Spinal cord (tissue), 10 donors: ENCODE measurements around the gene PLCB1. TPM values are rescaled to one million over a fixed set of nuclear protein-coding genes. Genes with fewer than 3 reads are reported as not detected.

Source experiments
- DNase-seq, 6 donors: peaks; one replicate each; pipeline versions ENCODE4 v3.0.0 to v3.0.0-alpha.2; 2013 to 2015; ENCODE audit warnings: low spot score in 6 of 6, low read depth in 4 of 6
- H3K27ac ChIP-seq: one replicate; pipeline ENCODE4 v1.5.1; 2013; ENCODE audit warnings: low read depth, low read length, control low read depth
- H3K27me3 ChIP-seq: one replicate; pipeline ENCODE4 v1.6.1; 2013; ENCODE audit warnings: low read length; ENCODE audit not compliant: control insufficient read depth, insufficient read depth
- H3K36me3 ChIP-seq: one replicate; pipeline ENCODE4 v1.6.1; 2013; ENCODE audit warnings: low read length; ENCODE audit not compliant: control insufficient read depth, insufficient read depth
- H3K4me1 ChIP-seq: one replicate; pipeline ENCODE4 v1.6.1; 2013; ENCODE audit warnings: low read length; ENCODE audit not compliant: control insufficient read depth, insufficient read depth
- H3K4me3 ChIP-seq: one replicate; pipeline ENCODE4 v1.5.1; 2013; ENCODE audit warnings: low read depth, low read length, control low read depth
- H3K9me3 ChIP-seq: one replicate; pipeline ENCODE4 v1.6.1; 2013; ENCODE audit warnings: low read length; ENCODE audit not compliant: control insufficient read depth, insufficient read depth
- WGBS: methylation state at CpG from one replicate; pipeline ENCODE4 v1.1.5; 2013; ENCODE audit warnings: missing lambda C conversion rate; ENCODE audit not compliant: insufficient coverage; 5-methylcytosine and 5-hydroxymethylcytosine counted together
- polyA plus RNA-seq, 2 donors: library from polyadenylated mRNA; unstranded; fragments of 120-200 nt; gene quantifications; one replicate each; pipeline ENCODE4 v1.2.1, GENCODE V29; 2013; ENCODE audit not compliant: insufficient read length in 2 of 2
- total RNA-seq, 2 donors: library from RNA; depleted of rRNA in 1 of 2; stranded (reverse); fragments of 120-200 nt in 1 of 2; fragments of >200 nt in 1 of 2; gene quantifications; one replicate each; pipeline versions ENCODE4 v1.2.3 to v1.2.4, GENCODE V29; 2013 to 2014
- donor health status: healthy.

PLCB1 gene
- total and polyA plus RNA-seq, 4 donors: 42.9 to 111 (median 88.2) TPM

DNA sequence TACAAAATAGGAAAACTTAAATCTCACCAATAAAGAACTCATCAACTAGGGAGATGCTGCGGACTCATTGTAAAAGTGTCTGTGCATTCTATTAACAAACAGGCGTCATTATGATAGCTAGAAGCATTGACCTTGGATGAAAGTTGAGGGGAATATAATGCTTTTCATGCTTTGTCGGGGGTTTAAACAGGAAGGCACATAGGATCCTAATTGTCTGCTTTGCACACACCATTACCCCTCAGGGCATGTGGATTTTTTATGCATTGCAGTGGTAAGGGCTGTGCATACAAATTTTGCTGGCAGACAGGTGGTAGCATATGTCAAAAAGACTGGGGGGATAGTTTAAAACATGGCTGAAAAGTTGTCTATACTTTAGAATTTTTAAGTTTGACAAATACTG lies 488.9 kb downstream of the PLCB1 start:
- Histone ChIP-seq H3K4me1 (no peaks in the 10 kb centered on the region), H3K4me3 (no peak overlapping the region), H3K9me3 (no peaks in the 10 kb centered on the region), H3K27ac (no peak overlapping the region), H3K27me3 (no peaks in the 10 kb centered on the region), H3K36me3 (no peaks in the 10 kb centered on the region)
- WGBS: no CpG with 5 or more reads among the region's 3 CpGs
- DNase-seq: peak in 2 of 6 donors; percentile 10 to 61

DNA sequence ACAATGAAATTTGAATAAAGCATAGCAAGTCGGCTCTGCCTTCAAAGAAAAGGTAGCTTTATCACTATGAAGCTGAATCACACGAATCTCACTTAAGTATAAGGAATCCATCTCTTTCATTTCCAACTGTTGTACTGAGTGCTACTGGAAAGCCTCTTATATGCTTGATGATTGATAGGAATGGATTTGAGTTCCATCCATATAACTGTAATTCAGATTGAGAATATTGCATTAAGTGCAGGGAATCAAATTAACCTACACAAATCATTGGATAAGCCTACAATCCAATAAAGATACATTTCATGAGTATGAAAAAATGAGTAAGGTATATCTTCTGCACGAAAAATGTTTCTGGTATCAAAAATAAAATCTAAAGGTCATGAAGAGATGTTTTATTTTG lies 492.0 kb downstream of the PLCB1 start:
- Histone ChIP-seq H3K4me3 (no peak overlapping the region), H3K4me1 (no peaks in the 10 kb centered on the region), H3K36me3 (no peaks in the 10 kb centered on the region), H3K27ac (no peak overlapping the region), H3K9me3 (no peaks in the 10 kb centered on the region), H3K27me3 (no peaks in the 10 kb centered on the region)
- WGBS: no CpG with 5 or more reads among the region's 3 CpGs
- DNase-seq: peak in 1 of 6 donors; percentile 20

DNA sequence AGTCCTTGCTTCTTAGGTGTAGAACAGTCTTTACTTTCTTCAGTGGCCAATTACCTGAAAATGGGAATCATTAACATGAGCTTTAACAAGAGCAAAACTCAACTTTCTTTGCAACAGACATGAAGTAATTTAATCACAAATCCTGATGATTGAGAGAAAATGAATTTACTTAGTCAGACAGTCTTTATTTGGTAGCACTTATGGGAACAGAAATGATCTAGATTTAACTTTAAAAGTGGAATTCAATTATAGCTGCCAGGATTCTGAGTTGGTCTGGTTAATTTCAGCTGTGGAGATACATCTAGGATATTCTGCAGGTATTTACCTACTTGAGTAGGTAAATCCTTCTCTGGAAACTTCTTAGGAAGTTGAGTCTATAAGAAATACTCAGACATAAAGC lies 492.6 kb downstream of the PLCB1 start:
- Histone ChIP-seq H3K9me3 (no peaks in the 10 kb centered on the region), H3K27me3 (no peaks in the 10 kb centered on the region), H3K36me3 (no peaks in the 10 kb centered on the region), H3K4me1 (no peaks in the 10 kb centered on the region), H3K4me3 (no peak overlapping the region), H3K27ac (no peak overlapping the region)
- DNase-seq: no peak

DNA sequence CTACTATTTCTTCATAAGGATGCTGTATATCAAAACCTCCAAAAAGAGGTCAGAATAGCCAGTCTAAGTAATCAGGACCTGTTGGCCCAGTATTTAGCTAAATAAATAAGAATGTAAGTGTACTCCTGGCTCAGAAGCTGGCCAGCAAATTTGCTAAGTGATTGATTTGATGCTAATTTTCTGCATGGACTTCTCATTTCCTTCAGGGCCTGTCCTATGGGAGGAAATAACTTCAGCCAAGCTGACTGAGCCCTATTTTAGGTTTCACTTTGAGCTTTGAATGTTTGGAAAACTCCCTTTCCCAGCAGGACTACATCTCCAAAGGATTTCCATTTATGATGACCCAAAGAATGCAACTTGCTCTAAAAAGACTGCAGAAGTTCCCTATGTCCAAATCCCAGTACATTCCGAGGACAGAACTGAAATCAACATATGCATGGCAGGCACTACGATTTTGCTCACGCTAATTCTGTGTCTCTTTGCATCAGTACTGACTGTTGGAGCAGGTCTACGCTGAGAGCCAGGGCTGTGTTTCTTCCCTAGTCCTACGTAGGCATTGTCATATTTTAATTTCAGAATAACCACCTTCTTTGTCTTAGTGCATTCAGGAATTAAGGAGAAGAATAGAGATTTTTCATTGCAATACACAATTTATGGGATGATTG lies 495.4 kb downstream of the PLCB1 start:
- Histone ChIP-seq H3K9me3 (no peaks in the 10 kb centered on the region), H3K36me3 (no peaks in the 10 kb centered on the region), H3K4me3 (no peak overlapping the region), H3K27me3 (no peaks in the 10 kb centered on the region), H3K27ac (peak overlapping the region; percentile 8), H3K4me1 (no peaks in the 10 kb centered on the region)
- peak in 1 of 6 donors; percentile 32 for DNase-seq
- WGBS: 86% methylated on average over 3 of the region's 5 CpGs

DNA sequence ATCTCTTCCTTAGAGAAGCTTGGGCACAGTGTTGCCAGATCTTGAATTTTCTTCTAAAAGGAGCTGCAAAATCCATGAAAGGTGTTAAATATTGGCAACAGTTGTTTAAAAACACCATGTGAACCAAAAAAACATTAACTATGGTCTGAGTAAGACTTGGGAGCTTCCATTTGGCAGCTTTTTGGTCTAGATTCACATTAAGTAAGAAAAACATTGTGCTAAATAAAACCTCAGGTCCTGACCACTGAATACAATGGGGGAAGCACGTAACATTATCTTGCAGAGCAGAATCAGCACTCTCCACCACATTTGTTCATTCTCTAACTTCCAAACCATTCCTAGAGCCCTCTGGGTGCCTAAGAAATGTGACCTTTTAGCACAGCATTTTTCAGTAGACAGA lies 499.2 kb downstream of the PLCB1 start:
- H3K4me1 ChIP-seq: no peaks in the 10 kb centered on the region
- no peaks in the 10 kb centered on the region for H3K9me3 ChIP-seq
- no peak for DNase-seq
- H3K36me3 ChIP-seq: no peaks in the 10 kb centered on the region
- WGBS: 100% methylated on average over 1 of the region's 1 CpG
- H3K27ac ChIP-seq: no peak overlapping the region
- H3K27me3 ChIP-seq: no peaks in the 10 kb centered on the region
- H3K4me3 ChIP-seq: no peak overlapping the region

DNA sequence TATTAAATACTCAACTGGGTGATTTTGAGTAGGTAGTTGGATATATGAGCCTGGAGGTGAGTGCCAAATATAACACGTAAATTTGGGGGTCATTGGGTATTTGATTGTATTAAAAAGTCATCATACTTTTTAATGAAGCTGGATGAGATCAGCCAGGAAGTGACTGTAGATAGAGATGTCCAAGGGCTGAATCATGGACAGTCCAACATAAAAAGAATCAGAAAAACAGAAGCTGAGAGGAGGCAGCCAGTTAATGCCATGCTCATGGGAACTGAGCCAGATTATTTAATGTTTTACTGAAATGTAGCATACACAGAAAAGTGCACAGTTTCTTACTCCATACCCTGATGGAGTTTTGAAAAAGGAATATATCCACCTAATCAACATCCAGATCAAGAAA lies 501.3 kb downstream of the PLCB1 start:
- no peaks in the 10 kb centered on the region for H3K36me3 ChIP-seq
- H3K27ac ChIP-seq: no peak overlapping the region
- H3K27me3 ChIP-seq: no peaks in the 10 kb centered on the region
- DNase-seq: no peak
- no peak overlapping the region for H3K4me3 ChIP-seq
- no CpG with 5 or more reads among the region's 1 CpG for WGBS
- no peaks in the 10 kb centered on the region for H3K4me1 ChIP-seq
- no peaks in the 10 kb centered on the region for H3K9me3 ChIP-seq

DNA sequence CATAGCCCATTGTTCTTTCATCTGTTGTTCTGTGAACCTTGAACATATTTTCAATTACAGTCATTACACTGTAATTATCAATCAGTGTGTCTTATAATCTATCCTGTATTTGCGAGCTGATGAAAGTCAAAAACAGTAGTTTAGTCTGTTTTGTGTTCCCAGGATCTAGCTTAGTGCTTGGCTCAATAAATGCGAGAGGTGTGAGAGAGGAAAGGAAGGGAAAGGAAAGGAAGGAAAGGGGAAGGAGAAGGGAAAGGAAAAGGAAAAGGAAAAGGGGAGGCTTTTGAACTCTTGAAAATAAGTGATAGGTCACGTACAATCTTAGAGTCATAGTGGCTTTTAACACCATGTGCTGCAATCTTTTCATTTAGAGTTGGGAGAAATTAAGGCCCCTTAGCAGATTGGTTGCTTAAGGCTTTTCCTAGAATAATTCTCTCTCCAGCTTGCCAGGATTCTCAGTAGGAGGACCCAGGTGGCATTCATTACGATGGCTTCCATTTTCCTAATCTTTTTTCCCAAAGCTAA lies 503.0 kb downstream of the PLCB1 start:
- WGBS: 89% methylated on average over 4 of the region's 4 CpGs
- DNase-seq: no peak
- no peaks in the 10 kb centered on the region for H3K36me3 ChIP-seq
- H3K9me3 ChIP-seq: no peaks in the 10 kb centered on the region
- H3K27ac ChIP-seq: no peak overlapping the region
- H3K27me3 ChIP-seq: no peaks in the 10 kb centered on the region
- no peak overlapping the region for H3K4me3 ChIP-seq
- no peaks in the 10 kb centered on the region for H3K4me1 ChIP-seq

DNA sequence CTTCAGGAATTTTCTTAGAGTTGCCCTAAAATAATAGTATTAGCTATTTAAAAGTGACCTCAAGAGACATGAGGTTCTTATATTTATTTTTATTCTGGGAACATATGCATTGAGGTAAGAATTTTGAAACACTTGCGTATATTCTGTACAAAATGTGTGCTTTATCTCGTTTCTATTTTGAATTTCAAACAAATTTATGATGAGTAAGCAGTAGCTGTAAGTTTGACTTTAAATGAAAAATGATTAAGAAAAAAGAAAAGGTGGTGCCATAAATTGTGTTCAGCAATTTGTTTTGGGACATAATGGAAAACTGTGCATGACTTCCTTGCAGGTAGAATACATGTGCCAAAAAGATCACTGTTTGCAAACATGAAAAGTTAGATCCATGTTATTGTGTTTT lies 503.8 kb downstream of the PLCB1 start:
- Histone ChIP-seq H3K27me3 (no peaks in the 10 kb centered on the region), H3K4me3 (no peak overlapping the region), H3K4me1 (no peaks in the 10 kb centered on the region), H3K27ac (no peak overlapping the region), H3K9me3 (no peaks in the 10 kb centered on the region), H3K36me3 (no peaks in the 10 kb centered on the region)
- 94% methylated on average over 2 of the region's 2 CpGs for WGBS
- no peak for DNase-seq

DNA sequence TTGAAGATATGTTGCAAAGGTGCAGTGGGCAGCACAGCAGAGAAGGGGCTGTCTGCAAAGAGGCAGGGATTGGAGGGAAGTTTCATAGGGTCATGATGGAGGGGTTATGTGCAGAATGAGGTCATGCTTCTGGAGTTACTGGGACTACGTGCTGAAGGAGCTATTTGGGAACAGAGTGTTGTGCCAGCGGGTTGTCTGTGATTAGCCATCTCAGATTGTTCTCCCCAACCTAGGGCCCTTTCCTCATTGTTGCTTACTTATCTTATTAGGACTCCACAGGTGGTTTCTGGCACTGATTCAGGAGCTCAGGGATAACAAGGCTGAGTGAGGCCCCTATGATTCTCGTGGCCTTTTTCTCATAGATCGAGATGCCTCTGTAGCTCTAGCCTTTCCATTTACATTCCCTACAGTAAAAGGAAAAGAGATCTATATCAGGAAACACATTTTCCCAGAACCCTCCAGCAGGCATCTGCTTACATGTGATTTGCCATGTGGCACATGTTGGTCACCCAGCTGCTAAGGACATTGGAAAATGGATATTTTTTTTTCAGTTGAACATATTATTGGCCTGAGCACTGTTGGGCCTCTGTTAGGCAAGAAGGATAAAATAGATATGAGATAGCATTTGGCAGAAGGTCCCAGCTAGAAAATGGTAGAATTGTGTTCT lies 507.2 kb downstream of the PLCB1 start:
- Histone ChIP-seq H3K27me3 (no peaks in the 10 kb centered on the region), H3K4me3 (no peak overlapping the region), H3K36me3 (no peaks in the 10 kb centered on the region), H3K27ac (no peak overlapping the region), H3K4me1 (no peaks in the 10 kb centered on the region), H3K9me3 (no peaks in the 10 kb centered on the region)
- WGBS: 60% methylated on average over 2 of the region's 4 CpGs
- DNase-seq: no peak

DNA sequence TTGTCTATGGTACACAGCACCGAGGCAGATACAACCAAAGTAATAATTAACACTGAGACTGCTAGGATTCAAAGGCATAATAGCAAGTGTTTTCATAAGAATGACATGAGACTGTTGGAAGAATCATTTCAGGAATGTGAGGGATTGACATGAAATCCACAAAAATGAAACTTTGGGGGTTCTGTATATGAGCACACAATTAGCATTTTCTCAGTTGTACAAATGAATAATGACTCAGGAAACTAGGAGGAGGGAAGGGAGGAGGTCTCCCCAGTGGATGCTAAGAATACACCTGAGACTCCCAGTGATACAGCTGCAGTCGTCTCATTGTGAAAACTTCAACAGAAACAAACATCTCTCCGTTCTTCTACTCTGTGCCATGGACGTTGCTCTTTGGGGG lies 508.4 kb downstream of the PLCB1 start:
- no peaks in the 10 kb centered on the region for H3K27me3 ChIP-seq
- H3K4me3 ChIP-seq: no peak overlapping the region
- no peaks in the 10 kb centered on the region for H3K4me1 ChIP-seq
- no CpG with 5 or more reads among the region's 4 CpGs for WGBS
- no peaks in the 10 kb centered on the region for H3K9me3 ChIP-seq
- H3K36me3 ChIP-seq: no peaks in the 10 kb centered on the region
- no peak overlapping the region for H3K27ac ChIP-seq
- DNase-seq: no peak
